Osteoblast (primary cell): ENCODE results near the gene FLT1. TPM values are rescaled to one million over a fixed set of nuclear protein-coding genes. Genes with fewer than 3 reads are reported as not detected.

Experiments used
- DNase-seq: peaks from one replicate; pipeline ENCODE4 v3.0.0; 2011; ENCODE audit warnings: low spot score, mixed read lengths; ENCODE audit not compliant: insufficient read length; ENCODE audit errors: missing footprints
- H2AFZ ChIP-seq: 2 replicates; pipeline ENCODE4 v1.6.0; 2011; ENCODE audit warnings: mild to moderate bottlenecking, low read length
- H3K27ac ChIP-seq: 2 replicates; pipeline ENCODE4 v1.5.1; 2011; ENCODE audit warnings: mild to moderate bottlenecking, low read depth, low read length, moderate library complexity
- H3K27me3 ChIP-seq: 2 replicates; pipeline ENCODE4 v1.6.0; 2012; ENCODE audit warnings: mild to moderate bottlenecking, control low read depth, inconsistent platforms, low read length, moderate library complexity; ENCODE audit not compliant: insufficient read depth
- H3K36me3 ChIP-seq: 2 replicates; pipeline ENCODE4 v1.5.1; 2011; ENCODE audit warnings: mild to moderate bottlenecking, low read length, control low read depth, moderate library complexity; ENCODE audit not compliant: insufficient read depth
- H3K4me1 ChIP-seq: 2 replicates; pipeline ENCODE4 v1.5.1; 2011; ENCODE audit warnings: mild to moderate bottlenecking, low read length, control low read depth, moderate library complexity; ENCODE audit not compliant: insufficient read depth
- H3K4me2 ChIP-seq: 2 replicates; pipeline ENCODE4 v1.6.0; 2011; ENCODE audit warnings: mild to moderate bottlenecking, low read length; ENCODE audit not compliant: insufficient read depth
- H3K4me3 ChIP-seq: fragments of 200-600 bp; sonication (generic); 3 replicates; pipeline ENCODE4 v1.5.1; 2012; ENCODE audit warnings: mild to moderate bottlenecking, low read length, inconsistent platforms; ENCODE audit not compliant: insufficient read depth
- H3K79me2 ChIP-seq: 2 replicates; pipeline ENCODE4 v1.6.0; 2012; ENCODE audit warnings: mild to moderate bottlenecking, low read length, control low read depth, inconsistent platforms; ENCODE audit not compliant: insufficient read depth
- H3K9me3 ChIP-seq: 2 replicates; pipeline ENCODE4 v1.5.1; 2011; ENCODE audit warnings: low read depth, low read length, control low read depth
- H4K20me1 ChIP-seq: 2 replicates; pipeline ENCODE4 v1.6.0; 2012; ENCODE audit warnings: mild to moderate bottlenecking, low read length, control low read depth; ENCODE audit not compliant: insufficient read depth
- CTCF ChIP-seq: IDR thresholded peaks from 2 replicates; pipeline ENCODE4 v1.5.1; 2011; ENCODE audit warnings: mild to moderate bottlenecking, low read depth, low read length, moderate library complexity; ENCODE audit errors: extremely low read depth
- total RNA-seq: library from RNA; depleted of rRNA; stranded (reverse); fragments of >200 nt; gene quantifications from 2 replicates; pipeline ENCODE4 v1.2.3, GENCODE V29; 2012

The FLT1 gene
- total RNA-seq, 1 donor, result not detected

GRCh38 chr13:28424541-28424940 lies 70.4 kb downstream of the FLT1 start:
- H3K27ac ChIP-seq, result no peak overlapping the region
- H4K20me1 ChIP-seq, result no peaks in the 10 kb centered on the region
- no peak overlapping the region for H3K4me2 ChIP-seq
- no peak overlapping the region for H2AFZ ChIP-seq
- H3K79me2 ChIP-seq, result no peaks in the 10 kb centered on the region
- H3K4me1 ChIP-seq, result no peaks in the 10 kb centered on the region
- peaks cover 4% of the 10 kb centered on the region for H3K27me3 ChIP-seq
- H3K4me3 ChIP-seq, result no peak overlapping the region
- H3K36me3 ChIP-seq, result no peaks in the 10 kb centered on the region
- no peak for TF ChIP-seq CTCF
- H3K9me3 ChIP-seq, result no peaks in the 10 kb centered on the region
- DNase-seq, result no peak

- H3K36me3 ChIP-seq, result no peaks in the 10 kb centered on the region
- peaks cover 4% of the 10 kb centered on the region for H3K27me3 ChIP-seq
- no peak overlapping the region for H3K4me2 ChIP-seq
- H2AFZ ChIP-seq, result no peak overlapping the region
- no peak overlapping the region for H3K27ac ChIP-seq
- H3K4me3 ChIP-seq, result no peak overlapping the region
- no peaks in the 10 kb centered on the region for H4K20me1 ChIP-seq
- H3K4me1 ChIP-seq, result no peaks in the 10 kb centered on the region
- H3K9me3 ChIP-seq, result no peaks in the 10 kb centered on the region
- TF ChIP-seq CTCF, result no peak
- no peaks in the 10 kb centered on the region for H3K79me2 ChIP-seq
- DNase-seq, result no peak
These were observed 71.9 kb downstream of the FLT1 start for GRCh38 chr13:28423010-28423409.

- no peaks in the 10 kb centered on the region for H3K79me2 ChIP-seq
- H3K36me3 ChIP-seq, result no peaks in the 10 kb centered on the region
- H3K4me2 ChIP-seq, result no peak overlapping the region
- H3K4me3 ChIP-seq, result no peak overlapping the region
- no peaks in the 10 kb centered on the region for H4K20me1 ChIP-seq
- H3K27me3 ChIP-seq, result peaks cover 4% of the 10 kb centered on the region
- no peak for DNase-seq
- no peak for TF ChIP-seq CTCF
- H3K27ac ChIP-seq, result no peak overlapping the region
- no peaks in the 10 kb centered on the region for H3K4me1 ChIP-seq
- H2AFZ ChIP-seq, result no peak overlapping the region
- no peaks in the 10 kb centered on the region for H3K9me3 ChIP-seq
These were observed 73.1 kb downstream of the FLT1 start for GRCh38 chr13:28421676-28422410.

- no peaks in the 10 kb centered on the region for H4K20me1 ChIP-seq
- no peaks in the 10 kb centered on the region for H3K4me1 ChIP-seq
- H3K4me3 ChIP-seq, result no peak overlapping the region
- no peaks in the 10 kb centered on the region for H3K36me3 ChIP-seq
- no peaks in the 10 kb centered on the region for H3K79me2 ChIP-seq
- peaks cover 4% of the 10 kb centered on the region for H3K27me3 ChIP-seq
- no peak for DNase-seq
- TF ChIP-seq CTCF, result no peak
- H2AFZ ChIP-seq, result no peak overlapping the region
- H3K9me3 ChIP-seq, result no peaks in the 10 kb centered on the region
- H3K27ac ChIP-seq, result no peak overlapping the region
- no peak overlapping the region for H3K4me2 ChIP-seq
These were observed 74.2 kb downstream of the FLT1 start for GRCh38 chr13:28420704-28421103.
